ENCODE results near the gene JAK2.
"Not testable (repeated sequence)": the region's sequence is repeated elsewhere in the genome, so short reads cannot be mapped to it uniquely, and the experiment has no call there.

JAK2 gene

GRCh38 chr9:5013374-5013773, 28.3 kb downstream of the JAK2 start:
- intact Hi-C loops (cut with DNase I; ENCODE audit: low total_unique reads) = no loop called here

GRCh38 chr9:5015934-5016333, 30.9 kb downstream of the JAK2 start:
- peaks cover 0 to 83% (median 10%) of the 10 kb centered on the region in 4 donors for H3K4me1 ChIP-seq
- no peaks in the 10 kb centered on the region for H3K27me3 ChIP-seq
- peaks cover 9 to 17% (median 10%) of the 10 kb centered on the region in 3 donors for H3K36me3 ChIP-seq
- H3K9me3 ChIP-seq = peaks cover 0 to 11% (median 10%) of the 10 kb centered on the region in 3 donors
- no peak for TF ChIP-seq CTCF (IDR thresholded peaks at IDR 0.05)
- H3K27ac ChIP-seq = peak overlapping the region; percentile 48 to 72
- intact Hi-C loops (cut with DNase I; ENCODE audit: low total_unique reads) = no loop called here
- H3K4me3 ChIP-seq = no peak overlapping the region
- no peak for DNase-seq

More at GRCh38 chr9:5013374-5013773, 28.3 kb downstream of the JAK2 start:
- Histone ChIP-seq H3K36me3 (peaks cover 3 to 5% (median 4%) of the 10 kb centered on the region in 3 donors), H3K4me3 (no peak overlapping the region), H3K9me3 (peaks cover 0 to 3% (median 3%) of the 10 kb centered on the region in 3 donors), H3K4me1 (peaks cover 0 to 93% (median 20%) of the 10 kb centered on the region in 4 donors), H3K27ac (peak overlapping the region; percentile 72), H3K27me3 (no peaks in the 10 kb centered on the region)
- TF ChIP-seq CTCF (IDR thresholded peaks at IDR 0.05) = no peak
- DNase-seq = no peak

GRCh38 chr9:5025416-5025815, 40.3 kb downstream of the JAK2 start:
- no peak overlapping the region for H3K4me3 ChIP-seq
- no peak for TF ChIP-seq CTCF (IDR thresholded peaks at IDR 0.05)
- no peak for DNase-seq
- no peaks in the 10 kb centered on the region for H3K9me3 ChIP-seq
- peak overlapping the region in 1 of 2 donors; percentile 2 for H3K27ac ChIP-seq
- intact Hi-C loops (cut with DNase I; ENCODE audit: low total_unique reads) = no loop called here
- H3K27me3 ChIP-seq = no peaks in the 10 kb centered on the region
- H3K36me3 ChIP-seq = peaks cover 53 to 65% (median 57%) of the 10 kb centered on the region in 3 donors
- peaks cover 0 to 73% (median 9%) of the 10 kb centered on the region in 4 donors for H3K4me1 ChIP-seq

- intact Hi-C loops (cut with DNase I; ENCODE audit: low total_unique reads); H3K27ac ChIP-seq; H3K9me3 ChIP-seq; H3K27me3 ChIP-seq; DNase-seq; H3K4me3 ChIP-seq: not testable (repeated sequence)
- H3K36me3 ChIP-seq = peaks cover 30 to 36% (median 34%) of the 10 kb centered on the region in 3 donors
- H3K4me1 ChIP-seq = peaks cover 0 to 31% (median 0%) of the 10 kb centered on the region in 4 donors
Measured at GRCh38 chr9:5031941-5032340, 46.9 kb downstream of the JAK2 start.

GRCh38 chr9:5040730-5041389, 55.8 kb downstream of the JAK2 start:
- no peak for TF ChIP-seq CTCF (IDR thresholded peaks at IDR 0.05)
- intact Hi-C loops (cut with DNase I; ENCODE audit: low total_unique reads) = no loop called here
- Histone ChIP-seq H3K27ac (no peak overlapping the region), H3K9me3 (peaks cover 0 to 9% (median 4%) of the 10 kb centered on the region in 3 donors), H3K4me3 (no peak overlapping the region), H3K4me1 (peaks cover 0 to 33% (median 2%) of the 10 kb centered on the region in 4 donors), H3K27me3 (no peaks in the 10 kb centered on the region), H3K36me3 (peaks cover 32 to 44% (median 41%) of the 10 kb centered on the region in 3 donors)
- no peak for DNase-seq

GRCh38 chr9:5041390-5042115, 56.5 kb downstream of the JAK2 start:
- no peak for TF ChIP-seq CTCF (IDR thresholded peaks at IDR 0.05)
- Histone ChIP-seq H3K9me3 (peaks cover 0 to 9% (median 4%) of the 10 kb centered on the region in 3 donors), H3K4me1 (peaks cover 0 to 38% (median 2%) of the 10 kb centered on the region in 4 donors), H3K27me3 (no peaks in the 10 kb centered on the region), H3K4me3 (no peak overlapping the region), H3K27ac (no peak overlapping the region), H3K36me3 (peaks cover 32 to 46% (median 42%) of the 10 kb centered on the region in 3 donors)
- intact Hi-C loops (cut with DNase I; ENCODE audit: low total_unique reads) = no loop called here
- peak in 1 of 2 donors; percentile 53 for DNase-seq
